HG02943 (cell line): ENCODE data around the gene TYW1.
"Not testable (repeated sequence)": the region's sequence is repeated elsewhere in the genome, so short reads cannot be mapped to it uniquely, and the experiment has no call there.

ENCODE experiments used
- ATAC-seq: cut with Tn5 transposase; IDR thresholded peaks from one replicate; pipeline ENCODE4 v1.9.1; 2021; ENCODE audit warnings: mild to moderate bottlenecking, low read depth, moderate library complexity; ENCODE audit not compliant: unreplicated experiment

Gene TYW1

GRCh38 chr7:66994691-66995049, 2.0 kb upstream of the TYW1 start:
- peak; percentile 40 for ATAC-seq

GRCh38 chr7:66995050-66995776, 1.4 kb upstream of the TYW1 start, which contains the start of gene SBDS:
SBDS (minus strand) TSS chr7:66995586; CDS start chr7:66995417, 169 bp downstream.
- peak; percentile 51 for ATAC-seq

- not testable (repeated sequence) for ATAC-seq
These were observed 4.1 kb downstream of the TYW1 start for GRCh38 chr7:67000601-67001258.

GRCh38 chr7:67004145-67004544, 7.5 kb downstream of the TYW1 start:
- ATAC-seq = not testable (repeated sequence)

- no peak for ATAC-seq
These were observed 10.3 kb downstream of the TYW1 start for GRCh38 chr7:67006965-67007364.

- ATAC-seq = no peak
These were observed 11.6 kb downstream of the TYW1 start for GRCh38 chr7:67008260-67008659.

GRCh38 chr7:67009677-67010076, 13.0 kb downstream of the TYW1 start:
- not testable (repeated sequence) for ATAC-seq

- ATAC-seq = not testable (repeated sequence)
These were observed 17.5 kb downstream of the TYW1 start for GRCh38 chr7:67014076-67014622.

GRCh38 chr7:67017971-67018370, 21.3 kb downstream of the TYW1 start:
- ATAC-seq = not testable (repeated sequence)

GRCh38 chr7:67018940-67019339, 22.3 kb downstream of the TYW1 start:
- ATAC-seq = no peak

GRCh38 chr7:67019562-67020390, 23.1 kb downstream of the TYW1 start:
- no peak for ATAC-seq

- no peak for ATAC-seq
These were observed 24.6 kb downstream of the TYW1 start for GRCh38 chr7:67021260-67021659.

- no peak for ATAC-seq
These were observed 25.9 kb downstream of the TYW1 start for GRCh38 chr7:67022511-67022910.

GRCh38 chr7:67025459-67025858, 28.8 kb downstream of the TYW1 start:
- not testable (repeated sequence) for ATAC-seq

- not testable (repeated sequence) for ATAC-seq
These were observed 35.1 kb downstream of the TYW1 start for GRCh38 chr7:67031685-67032084.

GRCh38 chr7:67033251-67033650, 36.6 kb downstream of the TYW1 start:
- no peak for ATAC-seq

GRCh38 chr7:67036432-67037395, 40.1 kb downstream of the TYW1 start:
- ATAC-seq = not testable (repeated sequence)

- not testable (repeated sequence) for ATAC-seq
These were observed 44.2 kb downstream of the TYW1 start for GRCh38 chr7:67040832-67041231.

GRCh38 chr7:67042781-67043558, 46.3 kb downstream of the TYW1 start:
- ATAC-seq = not testable (repeated sequence)
